ENCODE measurements around the gene AFAP1.
"Not testable (repeated sequence)": the region's sequence is repeated elsewhere in the genome, so short reads cannot be mapped to it uniquely, and the experiment has no call there.

The AFAP1 gene

GRCh38 chr4:7945709-7946380 is 6.2 kb upstream of the AFAP1 start:
- no peak for DNase-seq

- no peak for DNase-seq
These were observed 5.0 kb upstream of the AFAP1 start for GRCh38 chr4:7944599-7945220.

GRCh38 chr4:7943688-7944087 is 4.0 kb upstream of the AFAP1 start:
- DNase-seq: not testable (repeated sequence)

- DNase-seq: no peak
These were observed 3.5 kb upstream of the AFAP1 start for GRCh38 chr4:7943211-7943610.

GRCh38 chr4:7941965-7942496 is 2.4 kb upstream of the AFAP1 start:
- no peak for DNase-seq

- DNase-seq: no peak
These were observed 1.7 kb upstream of the AFAP1 start for GRCh38 chr4:7941111-7941964.

- no peak for DNase-seq
These were observed 868 bp downstream of the AFAP1 start for GRCh38 chr4:7938609-7939376.

- DNase-seq: no peak
These were observed 1.4 kb downstream of the AFAP1 start for GRCh38 chr4:7938266-7938608.

- no peak for DNase-seq
These were observed 2.7 kb downstream of the AFAP1 start for GRCh38 chr4:7937006-7937405.

GRCh38 chr4:7933651-7934510 is 5.8 kb downstream of the AFAP1 start:
- DNase-seq: no peak

GRCh38 chr4:7932287-7932686 is 7.4 kb downstream of the AFAP1 start:
- DNase-seq: no peak

- no peak for DNase-seq
These were observed 10.3 kb downstream of the AFAP1 start for GRCh38 chr4:7929118-7929951.

- no peak for DNase-seq
These were observed 10.9 kb downstream of the AFAP1 start for GRCh38 chr4:7928711-7929110.

- DNase-seq: no peak
These were observed 12.8 kb downstream of the AFAP1 start for GRCh38 chr4:7926822-7927221.

- no peak for DNase-seq
These were observed 15.1 kb downstream of the AFAP1 start for GRCh38 chr4:7924570-7924969.

GRCh38 chr4:7924163-7924562 is 15.5 kb downstream of the AFAP1 start:
- no peak for DNase-seq

GRCh38 chr4:7922466-7922865 is 17.2 kb downstream of the AFAP1 start:
- no peak for DNase-seq

- no peak for DNase-seq
These were observed 20.7 kb downstream of the AFAP1 start for GRCh38 chr4:7918981-7919380.

- not testable (repeated sequence) for DNase-seq
These were observed 21.5 kb downstream of the AFAP1 start for GRCh38 chr4:7918187-7918586.

- DNase-seq: no peak
These were observed 22.0 kb downstream of the AFAP1 start for GRCh38 chr4:7917669-7918068.

- DNase-seq: no peak
These were observed 23.8 kb downstream of the AFAP1 start for GRCh38 chr4:7915875-7916242.

Data from activated CD4-positive, alpha-beta T cell treated with anti-CD3 and anti-CD28 coated beads for 48 hours (primary cell).